Gastroesophageal sphincter (tissue), 3 donors: ENCODE data around the gene RCC2.

Experiments
- POLR2A ChIP-seq, 2 donors: fragments of 450-650 bp; IDR thresholded peaks; one replicate each; pipeline ENCODE4 v1.6.1; 2017; ENCODE audit warnings: antibody characterized with exemption in 2 of 2, mild to moderate bottlenecking in 2 of 2, moderate library complexity in 1 of 2
- TF ChIP-seq, protein P1 (sequence below), 4 experiments: fragments of 200-600 bp in 2 of 4; fragments of 450-650 bp in 2 of 4; sonication (generic) in 1 of 4; IDR thresholded peaks; one replicate each; pipeline ENCODE4 v1.5.1; 2017 to 2019; ENCODE audit warnings: antibody characterized with exemption in 4 of 4, mild to moderate bottlenecking in 2 of 4, moderate library complexity in 2 of 4

DNA sequence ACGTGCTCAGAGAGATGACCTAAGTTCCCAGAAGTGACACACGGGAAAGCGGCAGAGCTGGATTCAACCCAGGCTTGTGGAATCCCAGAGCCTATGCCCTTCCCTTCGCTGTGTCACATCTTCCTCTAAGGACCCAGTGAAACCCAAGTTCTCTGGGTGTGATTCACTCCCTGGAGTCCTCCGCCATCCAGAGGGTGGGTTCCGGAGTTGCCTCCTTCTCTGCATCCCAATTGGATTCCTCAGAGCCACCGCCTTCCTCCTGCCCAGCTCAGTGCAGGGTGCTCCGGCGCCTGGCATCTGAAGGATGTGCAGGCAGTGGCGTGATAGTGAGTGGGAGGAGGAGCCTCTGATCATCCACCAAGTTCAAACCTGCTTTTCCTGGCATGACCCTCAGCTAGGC, 20.7 kb upstream of the RCC2 start:
- no peak for TF ChIP-seq POLR2A (IDR thresholded peaks at IDR 0.05)
- TF ChIP-seq, protein P1, sequence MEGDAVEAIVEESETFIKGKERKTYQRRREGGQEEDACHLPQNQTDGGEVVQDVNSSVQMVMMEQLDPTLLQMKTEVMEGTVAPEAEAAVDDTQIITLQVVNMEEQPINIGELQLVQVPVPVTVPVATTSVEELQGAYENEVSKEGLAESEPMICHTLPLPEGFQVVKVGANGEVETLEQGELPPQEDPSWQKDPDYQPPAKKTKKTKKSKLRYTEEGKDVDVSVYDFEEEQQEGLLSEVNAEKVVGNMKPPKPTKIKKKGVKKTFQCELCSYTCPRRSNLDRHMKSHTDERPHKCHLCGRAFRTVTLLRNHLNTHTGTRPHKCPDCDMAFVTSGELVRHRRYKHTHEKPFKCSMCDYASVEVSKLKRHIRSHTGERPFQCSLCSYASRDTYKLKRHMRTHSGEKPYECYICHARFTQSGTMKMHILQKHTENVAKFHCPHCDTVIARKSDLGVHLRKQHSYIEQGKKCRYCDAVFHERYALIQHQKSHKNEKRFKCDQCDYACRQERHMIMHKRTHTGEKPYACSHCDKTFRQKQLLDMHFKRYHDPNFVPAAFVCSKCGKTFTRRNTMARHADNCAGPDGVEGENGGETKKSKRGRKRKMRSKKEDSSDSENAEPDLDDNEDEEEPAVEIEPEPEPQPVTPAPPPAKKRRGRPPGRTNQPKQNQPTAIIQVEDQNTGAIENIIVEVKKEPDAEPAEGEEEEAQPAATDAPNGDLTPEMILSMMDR (IDR thresholded peaks at IDR 0.05): no peak
